HCT116 (cell line): ENCODE measurements around the gene APOB. TPM values are rescaled to one million over a fixed set of nuclear protein-coding genes. Genes with fewer than 3 reads are reported as not detected.

Source experiments
- ATAC-seq: fragments of 200-7000 bp; cut with Tn5 transposase; 2 replicates; pipeline ENCODE4 v1.9.1; 2020; ENCODE audit warnings: mild to moderate bottlenecking, moderate library complexity
- BruUV-seq: library from RNA; stranded (reverse); fragments of 400-500 nt; replicated peaks from 2 replicates; lab custom pipeline; 2021; lab: Mats Ljungman, UMichigan
- CTCF ChIA-PET: fragments of 300-600 bp; sonication (Branson Sonifier 250); formaldehyde crosslinking; loops from one replicate; lab custom pipeline; 2021; ENCODE audit warnings: antibody characterized with exemption; lab: Charles Lee
- POLR2A ChIA-PET: fragments of 300-600, 350-600 bp; sonication (Branson Sonifier 250); formaldehyde crosslinking; loops from one replicate; lab custom pipeline; 2021; ENCODE audit warnings: antibody characterized with exemption; lab: Charles Lee
- RAD21 ChIA-PET, 2 experiments: fragments of 300-600 bp; sonication (Branson Sonifier 250); formaldehyde crosslinking; loops; one replicate each; lab custom pipeline; 2023; ENCODE audit warnings: low total read pairs in 2 of 2; ENCODE audit not compliant: uncharacterized antibody in 2 of 2, unreplicated experiment in 2 of 2, low non-redundant PET in 1 of 2; lab: Charles Lee
- DNase-seq: peaks from one replicate; pipeline ENCODE4 v3.0.0-alpha.2; 2010; ENCODE audit warnings: low read depth, low spot score
- H2AFZ ChIP-seq: fragments of 200-600 bp; shearing (Covaris generic), sonication (generic); 2 replicates; pipeline ENCODE4 v1.6.1; 2017; ENCODE audit warnings: low read depth, mixed run types, mixed read lengths, antibody characterized with exemption, low read length; ENCODE audit not compliant: poor library complexity, severe bottlenecking
- H3K27ac ChIP-seq: 2 replicates; pipeline ENCODE4 v1.5.1; 2012; ENCODE audit warnings: low read depth, low read length
- H3K27me3 ChIP-seq: fragments of 200-600 bp; sonication (generic); 2 replicates; pipeline ENCODE4 v1.6.1; 2016; ENCODE audit warnings: mixed run types, low read length, mixed read lengths; ENCODE audit not compliant: insufficient read depth
- H3K36me3 ChIP-seq, 2 experiments: fragments of 200-500 bp in 1 of 2; fragments of 200-600 bp in 1 of 2; sonication (Bioruptor generic) in 1 of 2; sonication (generic) in 1 of 2; 2 replicates each; pipeline versions ENCODE4 v1.5.1 to v1.6.1; 2014 to 2016; ENCODE audit warnings: low read length in 2 of 2, inconsistent platforms in 1 of 2, mixed read lengths in 1 of 2, mixed run types in 1 of 2; ENCODE audit not compliant: insufficient read depth in 2 of 2, control insufficient read depth in 1 of 2
- H3K4me1 ChIP-seq, 2 experiments: fragments of 200-600 bp in 1 of 2; sonication (generic) in 1 of 2; 2 replicates each; pipeline versions ENCODE4 v1.5.1 to v1.6.1; 2012 to 2017; ENCODE audit warnings: low read length in 2 of 2, inconsistent platforms in 1 of 2, mild to moderate bottlenecking in 1 of 2, mixed read lengths in 1 of 2, mixed run types in 1 of 2, moderate library complexity in 1 of 2; ENCODE audit not compliant: insufficient read depth in 2 of 2, control insufficient read depth in 1 of 2
- H3K4me2 ChIP-seq: fragments of 200-600 bp; sonication (generic); 2 replicates; pipeline ENCODE4 v1.6.1; 2017; ENCODE audit warnings: mixed run types, low read length, mixed read lengths
- H3K4me3 ChIP-seq, 2 experiments: fragments of 200-600 bp in 1 of 2; sonication (generic) in 1 of 2; replicated peaks in 1 of 2; 2 replicates each; pipeline ENCODE4 v1.5.1; 2011 to 2016; ENCODE audit warnings: low read length in 2 of 2, control low read depth in 1 of 2, low read depth in 1 of 2, mild to moderate bottlenecking in 1 of 2, mixed read lengths in 1 of 2, mixed run types in 1 of 2
- H3K79me2 ChIP-seq: fragments of 200-600 bp; sonication (generic); 2 replicates; pipeline ENCODE4 v1.6.1; 2017; ENCODE audit warnings: mild to moderate bottlenecking, mixed run types, low read length, moderate library complexity, mixed read lengths; ENCODE audit not compliant: insufficient read depth
- H3K9ac ChIP-seq: fragments of 200-600 bp; sonication (generic); 2 replicates; pipeline ENCODE4 v1.6.1; 2016; ENCODE audit warnings: low read length, mixed read lengths
- H3K9me2 ChIP-seq: fragments of 200-600 bp; sonication (generic), shearing (Covaris generic); 2 replicates; pipeline ENCODE4 v1.6.1; 2017; ENCODE audit warnings: mixed run types, mild to moderate bottlenecking, moderate library complexity; ENCODE audit not compliant: insufficient read depth
- H3K9me3 ChIP-seq, 2 experiments: fragments of 200-500 bp in 1 of 2; fragments of 200-600 bp in 1 of 2; sonication (Bioruptor generic) in 1 of 2; sonication (generic) in 1 of 2; 2 replicates each; pipeline ENCODE4 v1.6.1; 2014 to 2017; ENCODE audit warnings: low read length in 2 of 2, mixed read lengths in 2 of 2, inconsistent platforms in 1 of 2, low read depth in 1 of 2, mild to moderate bottlenecking in 1 of 2, mixed run types in 1 of 2, moderate library complexity in 1 of 2; ENCODE audit not compliant: control insufficient read depth in 1 of 2, insufficient read depth in 1 of 2
- H4K20me1 ChIP-seq: fragments of 200-600 bp; sonication (generic), shearing (Covaris generic); 2 replicates; pipeline ENCODE4 v1.6.1; 2017; ENCODE audit warnings: mixed run types, mild to moderate bottlenecking, moderate library complexity; ENCODE audit not compliant: insufficient read depth
- ELF1 ChIP-seq: IDR thresholded peaks from 2 replicates; pipeline ENCODE4 v1.6.1; 2012; ENCODE audit warnings: low read depth, borderline replicate concordance
- EZH2 ChIP-seq: fragments of 200-600 bp; sonication (generic); IDR thresholded peaks from 2 replicates; pipeline ENCODE4 v1.6.1; 2017; ENCODE audit warnings: antibody characterized with exemption, mixed run types
- EZH2phosphoT487 ChIP-seq: fragments of 200-600 bp; IDR thresholded peaks from 2 replicates; pipeline ENCODE4 v1.6.1; 2018; ENCODE audit warnings: antibody characterized with exemption, borderline replicate concordance
- FOSL1 ChIP-seq: IDR thresholded peaks from 2 replicates; pipeline ENCODE4 v1.6.1; 2012; ENCODE audit warnings: low read depth
- JUND ChIP-seq: IDR thresholded peaks from 2 replicates; pipeline ENCODE4 v1.6.1; 2012
- REST ChIP-seq: IDR thresholded peaks from 2 replicates; pipeline ENCODE4 v1.6.1; 2012; ENCODE audit warnings: low read depth
- intact Hi-C: fragments of 100-400 bp; cut with micrococcal nuclease; formaldehyde crosslinking; loops from 2 replicates; pipeline ENCODE4 v1.10.0; 2022
- total RNA-seq: library from RNA; stranded (reverse); gene quantifications from one replicate; pipeline ENCODE4 v1.2.1, GENCODE V29; 2021; ENCODE audit not compliant: unreplicated experiment

APOB gene
- total RNA-seq, 1 experiment from 2014 or later = 1.6 TPM

GRCh38 chr2:21034156-21034971 is 9.5 kb downstream of the APOB start:
- no peaks in the 10 kb centered on the region for H3K4me1 ChIP-seq
- RAD21 ChIA-PET = no interaction called here
- H3K9me2 ChIP-seq = no peaks in the 10 kb centered on the region
- no peaks in the 10 kb centered on the region for H3K36me3 ChIP-seq
- TF ChIP-seq JUND = no peak
- no peak for TF ChIP-seq EZH2phosphoT487
- TF ChIP-seq REST = no peak
- no peak for TF ChIP-seq EZH2
- no peak for TF ChIP-seq ELF1
- TF ChIP-seq FOSL1 = no peak
- peaks cover 34% of the 10 kb centered on the region for H3K27me3 ChIP-seq
- no peaks in the 10 kb centered on the region for H3K79me2 ChIP-seq
- no peak for ATAC-seq
- no peak for DNase-seq
- POLR2A ChIA-PET = no interaction called here
- CTCF ChIA-PET = no interaction called here
- intact Hi-C loops = no loop called here
- H3K4me3 ChIP-seq = no peak overlapping the region
- no peak overlapping the region for H3K9ac ChIP-seq
- H2AFZ ChIP-seq = no peak overlapping the region
- no TSS peak for BruUV-seq
- no peak overlapping the region for H3K27ac ChIP-seq
- no peaks in the 10 kb centered on the region; the same call in 1 of the 2 replicates for H4K20me1 ChIP-seq
- no peak overlapping the region for H3K4me2 ChIP-seq
- H3K9me3 ChIP-seq = no peaks in the 10 kb centered on the region
